Measurements from ENCODE around the gene PPP5C. TPM values are rescaled to one million over a fixed set of nuclear protein-coding genes. Genes with fewer than 3 reads are reported as not detected.

PPP5C gene
- total and polyA plus RNA-seq, 9 of the 15 experiments (the other 6 are each of a cell fraction or from before 2014, with no cell fraction given), result 1.9 to 166 (median 108) TPM

- TF ChIP-seq TRIM25 (IDR thresholded peaks at IDR 0.05; ENCODE audit: borderline replicate concordance), result peak; percentile 79; the same call in 1 of the 2 replicates
- TF ChIP-seq BMI1 (IDR thresholded peaks at IDR 0.05; ENCODE audit: low read length), result peak; percentile 88
- TF ChIP-seq MTA1 (IDR thresholded peaks at IDR 0.05; ENCODE audit: borderline replicate concordance), result 0 out of 2 replicates have a peak, but pooled peaks have one; percentile 26
- TF ChIP-seq CSDE1 (IDR thresholded peaks at IDR 0.05), result peak in 1 of 2 experiments; percentile 93; a peak in 2 of 4 replicates
- TF ChIP-seq ZBTB9 (CRISPR knock-in tag; IDR thresholded peaks at IDR 0.05), result 0 out of 2 replicates have a peak, but pooled peaks have one; percentile 41
- TF ChIP-seq ATF7 (IDR thresholded peaks at IDR 0.05), result peak; percentile 39; the same call in 1 of the 2 replicates
- peak; percentile 74 for TF ChIP-seq NFIC (IDR thresholded peaks at IDR 0.05)
- TF ChIP-seq ZNF766 (CRISPR knock-in tag; conservative IDR thresholded peaks at IDR 0.05), result 0 out of 2 replicates have a peak, but pooled peaks have one; percentile 61
- peak; percentile 36; the same call in 1 of the 2 replicates for TF ChIP-seq RB1 (IDR thresholded peaks at IDR 0.05; ENCODE audit: low read depth)
- 0 out of 2 replicates have a peak, but pooled peaks have one; percentile 28 for TF ChIP-seq MIER1 (IDR thresholded peaks at IDR 0.05; ENCODE audit: low read depth)
- TF ChIP-seq CREM (IDR thresholded peaks at IDR 0.05; ENCODE audit: low read depth), result peak; percentile 44; the same call in 1 of the 2 replicates
- TF ChIP-seq SAP30 (IDR thresholded peaks at IDR 0.05; ENCODE audit: borderline replicate concordance, insufficient read depth, low read depth, low read length, poor library complexity, severe bottlenecking), result peak; percentile 75
- TF ChIP-seq L3MBTL2 (IDR thresholded peaks at IDR 0.05), result peak; percentile 46; the same call in 1 of the 2 replicates
- peak; percentile 100 for TF ChIP-seq VEZF1 (CRISPR knock-in tag; IDR thresholded peaks at IDR 0.05)
- TF ChIP-seq SMAD4 (CRISPR knock-in tag; conservative IDR thresholded peaks at IDR 0.05), result peak; percentile 69
- peak; percentile 63; the same call in 1 of the 2 replicates for TF ChIP-seq ARID4B (CRISPR knock-in tag; IDR thresholded peaks at IDR 0.05)
- peak; percentile 36; the same call in 1 of the 2 replicates for TF ChIP-seq MBD2 (IDR thresholded peaks at IDR 0.05; ENCODE audit: borderline replicate concordance, low read depth)
- TF ChIP-seq GTF2E2 (tag; IDR thresholded peaks at IDR 0.05), result peak; percentile 59; the same call in 1 of the 2 replicates
These were observed 69.2 kb downstream of the PPP5C start (continued) for GRCh38 chr19:46415804-46416709.
